ENCODE measurements around the gene PLXNA1.

The PLXNA1 gene

GRCh38 chr3:127025456-127025855 is 42.5 kb downstream of the PLXNA1 start:
- no peak for DNase-seq

- DNase-seq = no peak
Observed at GRCh38 chr3:127026036-127026435, 43.1 kb downstream of the PLXNA1 start.

- DNase-seq = no peak
Observed at GRCh38 chr3:127026661-127027060, 43.7 kb downstream of the PLXNA1 start.

- DNase-seq = no peak
Observed at GRCh38 chr3:127027061-127027735, 44.3 kb downstream of the PLXNA1 start.

- no peak for DNase-seq
Observed at GRCh38 chr3:127027811-127028548, 45.1 kb downstream of the PLXNA1 start.

GRCh38 chr3:127028781-127029657 is 46.1 kb downstream of the PLXNA1 start:
- DNase-seq = no peak

GRCh38 chr3:127029658-127030507 is 47.0 kb downstream of the PLXNA1 start:
- DNase-seq = no peak

GRCh38 chr3:127030508-127031412 is 47.8 kb downstream of the PLXNA1 start:
- DNase-seq = no peak

GRCh38 chr3:127031413-127031810 is 48.5 kb downstream of the PLXNA1 start:
- no peak for DNase-seq

- no peak for DNase-seq
Observed at GRCh38 chr3:127031845-127032244, 48.9 kb downstream of the PLXNA1 start.

GRCh38 chr3:127032296-127032990 is 49.5 kb downstream of the PLXNA1 start:
- DNase-seq = no peak

Measured in NK-92 treated with Interleukin-12 subunit alpha and Interleukin-12 subunit beta, amount 100 ng/mL, for 24 hours (cell line).